Measurements from ENCODE around the gene CLCC1. TPM values are rescaled to one million over a fixed set of nuclear protein-coding genes. Genes with fewer than 3 reads are reported as not detected.

CLCC1 gene
- total and polyA plus RNA-seq, 2 experiments from 2014 or later = 16.6 to 18.4 TPM

GRCh38 chr1:108955881-108956280 is 7.4 kb downstream of the CLCC1 start:
- no peak overlapping the region for H3K27ac Mint-ChIP-seq
- H3K4me3 Mint-ChIP-seq = no peak overlapping the region

More at GRCh38 chr1:108955881-108956280, 7.4 kb downstream of the CLCC1 start:
- Histone ChIP-seq H3K79me2 (replicated peaks; ENCODE audit: insufficient read depth) (peaks cover 98% of the 10 kb centered on the region), H3K4me1 (ENCODE audit: insufficient read depth) (peaks cover 24% of the 10 kb centered on the region), H4K20me1 (replicated peaks; ENCODE audit: insufficient read depth) (peaks cover 4% of the 10 kb centered on the region), H3K27me3 (ENCODE audit: insufficient read depth) (no peaks in the 10 kb centered on the region), H3K4me2 (no peak overlapping the region), H3F3A (replicated peaks; ENCODE audit: low read depth) (no peaks in the 10 kb centered on the region), H3K9me2 (ENCODE audit: insufficient read depth) (no peaks in the 10 kb centered on the region; the same call in 1 of the 2 replicates), H2AFZ (no peak overlapping the region), H3K4me3 (no peak overlapping the region), H3K27ac (ENCODE audit: low read depth) (no peak overlapping the region), H3K36me3 (ENCODE audit: insufficient read depth) (no peaks in the 10 kb centered on the region; the same call in 1 of the 2 replicates)
- H3K4me1 Mint-ChIP-seq = peaks cover 12% of the 10 kb centered on the region; the same call in 2 of the 3 replicates
- DNase-seq (ENCODE audit: low spot score) (no peak), ATAC-seq (no peak)
- H3K27me3 Mint-ChIP-seq (ENCODE audit: insufficient read depth, low read depth, poor library complexity) = no peaks in the 10 kb centered on the region
- H3K9me3 Mint-ChIP-seq = no peaks in the 10 kb centered on the region
- peaks cover 21% of the 10 kb centered on the region for H3K36me3 Mint-ChIP-seq (ENCODE audit: low read depth)
- no peak for TF ChIP-seq ZNF462 (CRISPR knock-in tag; IDR thresholded peaks at IDR 0.05)
- TF ChIP-seq CREB1 (CRISPR knock-in tag; IDR thresholded peaks at IDR 0.05; ENCODE audit: low read depth) = no peak
- no peak for TF ChIP-seq ETS1 (IDR thresholded peaks at IDR 0.05)
- TF ChIP-seq EZH2 (IDR thresholded peaks at IDR 0.05; ENCODE audit: low read depth, unreplicated experiment) = no peak
- TF ChIP-seq EZH2phosphoT487 (IDR thresholded peaks at IDR 0.05; ENCODE audit: unreplicated experiment) = no peak
- TF ChIP-seq REST (IDR thresholded peaks at IDR 0.05; ENCODE audit: unreplicated experiment) = no peak
- no peak for TF ChIP-seq CTCF (conservative IDR thresholded peaks at IDR 0.05; ENCODE audit: low read depth in 2 of 2)
- TF ChIP-seq STAT1 (IDR thresholded peaks at IDR 0.05; ENCODE audit: unreplicated experiment) = no peak
- TF ChIP-seq JUNB (IDR thresholded peaks at IDR 0.05; ENCODE audit: unreplicated experiment) = no peak
- no peak for TF ChIP-seq NANOG (IDR thresholded peaks at IDR 0.05; ENCODE audit: borderline replicate concordance)
- TF ChIP-seq POLR2AphosphoS5 (IDR thresholded peaks at IDR 0.05; ENCODE audit: low read depth) = no peak
- no peak for TF ChIP-seq ZNF114 (CRISPR knock-in tag; IDR thresholded peaks at IDR 0.05)
- no peak for TF ChIP-seq ZNF331 (CRISPR knock-in tag; IDR thresholded peaks at IDR 0.05; ENCODE audit: low read depth)

All from GM23338 (cell line).